Left ventricle myocardium superior (tissue), 1 donor: ENCODE results near the gene TMEM217. TPM values are rescaled to one million over a fixed set of nuclear protein-coding genes. Genes with fewer than 3 reads are reported as not detected.
A peak's percentile ranks its signal among the peaks of the same experiment; 100 is the strongest.

Source experiments
- ATAC-seq: fragments of 200-7000 bp; cut with Tn5 transposase; one replicate; pipeline ENCODE4 v1.9.1; 2020; ENCODE audit warnings: mild to moderate bottlenecking, moderate library complexity
- DNase-seq: peaks from one replicate; pipeline ENCODE4 v3.0.0-alpha.2; 2020
- intact Hi-C: fragments of 100-400 bp; cut with micrococcal nuclease; formaldehyde crosslinking; loops from one replicate; pipeline ENCODE4 v1.11.0; 2022
- total RNA-seq: library from RNA; stranded (reverse); fragmentation: NEBNext Ultra II Directional; extraction: Animal tissue kit (Norgen Biotek cat#: 25700); gene quantifications from one replicate; pipeline ENCODE4 v1.2.1, GENCODE V29; 2021
- donor health status: DM: no; HTN: yes; CAD: no; lungs with severe emphysema.

The TMEM217 gene
- total RNA-seq, 1 donor from 2014 or later, result not detected

GRCh38 chr6:37282371-37282770 lies 24.4 kb upstream of the TMEM217 start:
- DNase-seq (no peak), ATAC-seq (no peak)
- intact Hi-C loops, result no loop called here

GRCh38 chr6:37280162-37280887 lies 22.4 kb upstream of the TMEM217 start:
- DNase-seq (no peak), ATAC-seq (no peak)
- intact Hi-C loops, result no loop called here

GRCh38 chr6:37279366-37280134 lies 21.6 kb upstream of the TMEM217 start:
- DNase-seq, result no peak
- intact Hi-C loops, result no loop called here

GRCh38 chr6:37277001-37277409 lies 19.1 kb upstream of the TMEM217 start:
- DNase-seq, result no peak
- no peak for ATAC-seq
- intact Hi-C loops, result no loop called here

More at GRCh38 chr6:37279366-37280134, 21.6 kb upstream of the TMEM217 start:
- ATAC-seq, result peak; percentile 72

- intact Hi-C loops, result no loop called here
- no peak for DNase-seq
- ATAC-seq, result no peak
These were observed 17.4 kb upstream of the TMEM217 start for GRCh38 chr6:37275350-37275749.

GRCh38 chr6:37273690-37274089 lies 15.7 kb upstream of the TMEM217 start:
- intact Hi-C loops, result no loop called here
- DNase-seq (no peak), ATAC-seq (no peak)

- ATAC-seq, result no peak
- intact Hi-C loops, result no loop called here
- DNase-seq, result no peak
These were observed 15.1 kb upstream of the TMEM217 start for GRCh38 chr6:37272834-37273566.

GRCh38 chr6:37269105-37269504 lies 11.2 kb upstream of the TMEM217 start:
- ATAC-seq, result no peak
- intact Hi-C loops, result no loop called here
- DNase-seq, result no peak

GRCh38 chr6:37265860-37266259 lies 7.9 kb upstream of the TMEM217 start:
- no peak for DNase-seq
- intact Hi-C loops, result no loop called here
- no peak for ATAC-seq

GRCh38 chr6:37265001-37265400 lies 7.1 kb upstream of the TMEM217 start:
- intact Hi-C loops, result no loop called here
- no peak for ATAC-seq
- no peak for DNase-seq

- DNase-seq (no peak), ATAC-seq (no peak)
- intact Hi-C loops, result no loop called here
These were observed 4.6 kb upstream of the TMEM217 start for GRCh38 chr6:37262446-37263026.

GRCh38 chr6:37261198-37261597 lies 3.3 kb upstream of the TMEM217 start:
- DNase-seq (no peak), ATAC-seq (no peak)
- intact Hi-C loops, result no loop called here

GRCh38 chr6:37260444-37260843 lies 2.5 kb upstream of the TMEM217 start:
- ATAC-seq (no peak), DNase-seq (no peak)
- intact Hi-C loops, result no loop called here

- ATAC-seq, result no peak
- intact Hi-C loops, result no loop called here
- no peak for DNase-seq
These were observed 2.1 kb upstream of the TMEM217 start for GRCh38 chr6:37260040-37260439.

GRCh38 chr6:37259191-37259590 lies 1.2 kb upstream of the TMEM217 start:
- intact Hi-C loops, result no loop called here

GRCh38 chr6:37258405-37259105 lies 611 bp upstream of the TMEM217 start:
- intact Hi-C loops, result no loop called here
- ATAC-seq (no peak), DNase-seq (no peak)

More at GRCh38 chr6:37259191-37259590, 1.2 kb upstream of the TMEM217 start:
- DNase-seq (no peak), ATAC-seq (no peak)

GRCh38 chr6:37257320-37257633 lies 667 bp downstream of the TMEM217 start:
- no peak for ATAC-seq
- no peak for DNase-seq
- intact Hi-C loops, result no loop called here

- ATAC-seq, result no peak
- intact Hi-C loops, result no loop called here
These were observed 1.1 kb downstream of the TMEM217 start for GRCh38 chr6:37256692-37257319.

GRCh38 chr6:37254881-37255280 lies 3.1 kb downstream of the TMEM217 start:
- DNase-seq (no peak), ATAC-seq (no peak)
- intact Hi-C loops, result no loop called here

More at GRCh38 chr6:37256692-37257319, 1.1 kb downstream of the TMEM217 start:
- DNase-seq, result no peak
